Thoracic aorta (tissue), 2 donors: Measurements from ENCODE around the gene DYNLL1. TPM values are rescaled to one million over a fixed set of nuclear protein-coding genes. Genes with fewer than 3 reads are reported as not detected.
"Not testable (repeated sequence)": the region's sequence is repeated elsewhere in the genome, so short reads cannot be mapped to it uniquely, and the experiment has no call there.

Experiments
- ATAC-seq: fragments of 150-250 bp; one replicate; pipeline ENCODE4 v1.8.0; 2017; ENCODE audit warnings: low read depth; ENCODE audit not compliant: insufficient number of reproducible peaks, low FRiP score
- DNase-seq: peaks from one replicate; pipeline ENCODE4 v3.0.0-alpha.2; 2020; ENCODE audit warnings: low spot score
- H3K27ac ChIP-seq, 2 donors: fragments of 200-600 bp; sonication (generic); 1 replicate in 1 of 2; 2 replicates in 1 of 2; pipeline ENCODE4 v1.5.1; 2016; ENCODE audit warnings: mild to moderate bottlenecking in 2 of 2, moderate library complexity in 2 of 2
- H3K27me3 ChIP-seq: fragments of 200-600 bp; sonication (generic); replicated peaks from 2 replicates; pipeline ENCODE4 v1.6.0; 2016; ENCODE audit warnings: mild to moderate bottlenecking; ENCODE audit not compliant: insufficient read depth
- H3K36me3 ChIP-seq: fragments of 200-600 bp; sonication (generic); one replicate; pipeline ENCODE4 v1.5.1; 2016
- H3K4me1 ChIP-seq, 2 donors: fragments of 200-600 bp; sonication (generic); 1 replicate in 1 of 2; 2 replicates in 1 of 2; pipeline versions ENCODE4 v1.5.1 to v1.6.0; 2016; ENCODE audit warnings: low read depth in 2 of 2, mild to moderate bottlenecking in 1 of 2; ENCODE audit not compliant: control insufficient read depth in 1 of 2
- H3K4me3 ChIP-seq: fragments of 200-600 bp; sonication (generic); 2 replicates; pipeline ENCODE4 v1.5.1; 2016; ENCODE audit warnings: mild to moderate bottlenecking
- H3K9me3 ChIP-seq: fragments of 200-600 bp; sonication (generic); 2 replicates; pipeline ENCODE4 v1.5.1; 2016
- CTCF ChIP-seq: fragments of 200-600 bp; sonication (generic); IDR thresholded peaks from one replicate; pipeline ENCODE4 v1.5.1; 2019; ENCODE audit warnings: antibody characterized with exemption
- total RNA-seq, 2 donors: library from RNA; depleted of rRNA; stranded (reverse); fragments of >200 nt; gene quantifications; one replicate each; pipeline versions ENCODE4 v1.1.0 to v1.2.3, GENCODE V29; 2016

Gene DYNLL1
- total RNA-seq, 2 donors from 2014 or later = 167 to 199 TPM

- Histone ChIP-seq H3K4me1 (no peaks in the 10 kb centered on the region), H3K9me3 (no peaks in the 10 kb centered on the region), H3K36me3 (peaks cover 19% of the 10 kb centered on the region), H3K4me3 (no peak overlapping the region), H3K27ac (no peak overlapping the region), H3K27me3 (no peaks in the 10 kb centered on the region)
- no peak for ATAC-seq
- no peak for DNase-seq
- no peak for TF ChIP-seq CTCF
Measured at GRCh38 chr12:120515496-120515895, 19.6 kb downstream of the DYNLL1 start.

DNA sequence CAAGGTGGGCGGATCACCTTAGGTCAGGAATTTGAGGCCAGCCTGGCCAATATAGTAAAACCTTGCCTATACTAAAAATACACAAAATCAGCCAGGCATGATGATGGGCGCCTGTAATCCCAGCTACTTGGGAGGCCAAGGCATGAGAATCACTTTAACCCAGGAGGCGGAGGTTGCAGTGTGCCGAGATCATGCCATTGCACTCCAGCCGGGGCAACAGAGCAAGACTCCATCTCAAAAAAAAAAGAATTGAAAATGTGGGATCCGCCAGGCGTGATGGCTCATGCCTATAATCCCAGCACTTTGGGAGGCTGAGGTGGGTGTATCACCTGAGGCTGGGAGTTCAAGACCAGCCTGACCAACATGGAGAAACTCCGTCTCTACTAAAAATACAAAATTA lies 23.4 kb downstream of the DYNLL1 start:
- ATAC-seq, H3K27me3 ChIP-seq, H3K4me1 ChIP-seq, H3K4me3 ChIP-seq, H3K9me3 ChIP-seq, H3K27ac ChIP-seq, DNase-seq: not testable (repeated sequence)
- H3K36me3 ChIP-seq = peaks cover 15% of the 10 kb centered on the region

GRCh38 chr12:120522568-120522967 lies 26.7 kb downstream of the DYNLL1 start:
- no peak overlapping the region for H3K27ac ChIP-seq
- H3K27me3 ChIP-seq = no peaks in the 10 kb centered on the region
- H3K9me3 ChIP-seq = no peaks in the 10 kb centered on the region
- TF ChIP-seq CTCF = no peak
- no peak overlapping the region for H3K4me3 ChIP-seq
- ATAC-seq (no peak), DNase-seq (no peak)
- H3K36me3 ChIP-seq = no peaks in the 10 kb centered on the region
- H3K4me1 ChIP-seq = no peaks in the 10 kb centered on the region

GRCh38 chr12:120528861-120529525 lies 33.1 kb downstream of the DYNLL1 start, which contains the start of gene COQ5:
Gene COQ5, minus strand, starts transcription at chr12:120529158. Its CDS starts 17 bp downstream, at chr12:120529141.
- H3K27ac ChIP-seq = peak within 1 kb of the TSS; percentile 88 to 89
- H3K4me3 ChIP-seq = peak within 1 kb of the TSS; percentile 94
- H3K4me1 ChIP-seq = peaks cover 5 to 9% of the 10 kb centered on the region in 2 donors
- peak; percentile 66 for DNase-seq
- no peaks in the 10 kb centered on the region for H3K9me3 ChIP-seq
- ATAC-seq = peak; percentile 86
- TF ChIP-seq CTCF = no peak
- H3K36me3 ChIP-seq = no peaks in the 10 kb centered on the region
- H3K27me3 ChIP-seq = no peaks in the 10 kb centered on the region

DNA sequence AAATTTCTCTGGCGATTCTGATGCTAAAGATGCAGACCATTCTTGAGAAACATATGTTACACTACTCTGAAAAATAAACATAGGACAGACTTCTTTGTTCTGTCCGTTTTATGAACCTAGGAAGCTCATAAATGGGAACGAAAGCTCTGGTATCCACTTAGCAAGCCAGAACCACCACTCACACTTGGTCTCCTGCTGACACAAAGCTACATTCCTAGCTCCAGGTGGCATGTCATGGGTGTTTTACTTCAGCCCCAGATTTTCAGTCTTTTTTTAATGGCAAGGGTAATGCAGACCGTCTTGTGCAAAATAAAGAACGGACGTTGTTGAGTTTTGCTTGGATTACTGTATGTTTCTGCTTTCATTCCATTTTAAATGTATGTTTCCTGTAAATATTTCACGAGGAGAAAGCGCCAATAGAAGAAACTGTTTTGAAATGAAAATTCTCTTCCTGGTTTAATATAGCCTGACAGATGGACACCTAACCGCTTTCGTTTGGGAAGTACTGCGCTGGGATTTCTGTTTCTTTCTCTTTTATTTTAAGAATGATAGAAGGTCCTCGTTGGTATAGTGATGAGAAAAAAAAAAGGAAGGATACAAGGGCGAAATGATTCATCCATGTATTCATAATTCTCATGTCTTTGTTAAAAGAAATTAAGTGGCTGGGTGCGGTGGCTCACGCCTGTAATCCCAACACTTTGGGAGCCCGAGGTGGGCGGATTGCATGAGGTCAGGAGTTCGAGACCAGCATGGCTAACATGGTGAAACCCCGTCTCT lies 33.9 kb downstream of the DYNLL1 start:
- DNase-seq = no peak
- Histone ChIP-seq H3K4me3 (peak overlapping the region; percentile 94), H3K9me3 (no peaks in the 10 kb centered on the region), H3K27ac (peak overlapping the region; percentile 88 to 89), H3K27me3 (no peaks in the 10 kb centered on the region), H3K36me3 (no peaks in the 10 kb centered on the region), H3K4me1 (peaks cover 5 to 9% of the 10 kb centered on the region in 2 donors)
- TF ChIP-seq CTCF = no peak
- no peak for ATAC-seq

DNA sequence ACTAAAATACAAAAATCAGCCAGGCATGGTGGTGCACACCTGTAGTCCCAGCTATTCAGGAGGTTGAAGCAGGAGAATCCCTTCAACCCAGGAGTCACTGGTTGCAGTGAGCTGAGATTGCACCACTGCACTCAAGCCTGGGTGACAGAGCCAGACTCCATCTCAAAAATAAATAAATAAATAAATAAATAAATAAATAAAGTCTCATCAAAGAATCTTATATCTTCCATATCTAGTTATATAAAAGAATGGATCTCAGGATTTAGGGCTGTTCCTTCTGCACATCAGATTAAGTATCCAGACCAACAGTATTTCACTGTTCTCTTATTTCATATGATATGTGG lies 34.5 kb downstream of the DYNLL1 start:
- peak overlapping the region in 1 of 2 donors; percentile 88 for H3K27ac ChIP-seq
- not testable (repeated sequence) for H3K9me3 ChIP-seq, DNase-seq, H3K4me1 ChIP-seq, H3K27me3 ChIP-seq, ATAC-seq, H3K36me3 ChIP-seq
- peak overlapping the region; percentile 94 for H3K4me3 ChIP-seq
